Dermis microvascular lymphatic vessel endothelial cell (primary cell): ENCODE results near the gene FRMPD4. TPM values are rescaled to one million over a fixed set of nuclear protein-coding genes. Genes with fewer than 3 reads are reported as not detected.

Experiments
- DNase-seq, 2 donors: peaks; one replicate each; pipeline versions ENCODE4 v3.0.0 to v3.0.0-alpha.2; 2010; ENCODE audit warnings: low read depth in 2 of 2
- total RNA-seq: library from RNA; depleted of rRNA; stranded (reverse); fragments of >200 nt; gene quantifications from 2 replicates; pipeline ENCODE4 v1.2.1, GENCODE V29; 2014

FRMPD4 gene
- total RNA-seq, 1 donor from 2014 or later = not detected

GRCh38 chrX:12292996-12293765, 154.9 kb downstream of the FRMPD4 start:
- no peak for DNase-seq

GRCh38 chrX:12297353-12297752, 159.1 kb downstream of the FRMPD4 start:
- no peak for DNase-seq

- no peak for DNase-seq
These were observed 163.0 kb downstream of the FRMPD4 start for GRCh38 chrX:12301288-12301687.

- DNase-seq = no peak
These were observed 166.0 kb downstream of the FRMPD4 start for GRCh38 chrX:12304261-12304660.

- no peak for DNase-seq
These were observed 169.7 kb downstream of the FRMPD4 start for GRCh38 chrX:12307961-12308360.

GRCh38 chrX:12308420-12308819, 170.1 kb downstream of the FRMPD4 start:
- DNase-seq = no peak

- no peak for DNase-seq
These were observed 170.9 kb downstream of the FRMPD4 start for GRCh38 chrX:12309040-12309743.

GRCh38 chrX:12309744-12310076, 171.4 kb downstream of the FRMPD4 start:
- no peak for DNase-seq

- DNase-seq = no peak
These were observed 176.4 kb downstream of the FRMPD4 start for GRCh38 chrX:12314651-12315050.

- no peak for DNase-seq
These were observed 177.3 kb downstream of the FRMPD4 start for GRCh38 chrX:12315526-12315925.

GRCh38 chrX:12319003-12319519, 180.8 kb downstream of the FRMPD4 start:
- no peak for DNase-seq

GRCh38 chrX:12319992-12320391, 181.7 kb downstream of the FRMPD4 start:
- DNase-seq = no peak

- DNase-seq = no peak
These were observed 183.8 kb downstream of the FRMPD4 start for GRCh38 chrX:12322031-12322430.

GRCh38 chrX:12325171-12325570, 186.9 kb downstream of the FRMPD4 start:
- DNase-seq = no peak

GRCh38 chrX:12327836-12328235, 189.6 kb downstream of the FRMPD4 start:
- DNase-seq = no peak

- no peak for DNase-seq
These were observed 191.2 kb downstream of the FRMPD4 start for GRCh38 chrX:12329476-12329875.

GRCh38 chrX:12330841-12331240, 192.6 kb downstream of the FRMPD4 start:
- DNase-seq = no peak

- DNase-seq = no peak
These were observed 194.6 kb downstream of the FRMPD4 start for GRCh38 chrX:12332786-12333347.

GRCh38 chrX:12339921-12340320, 201.6 kb downstream of the FRMPD4 start:
- no peak for DNase-seq

- no peak for DNase-seq
These were observed 206.7 kb downstream of the FRMPD4 start for GRCh38 chrX:12344954-12345353.

GRCh38 chrX:12349201-12349600, 210.9 kb downstream of the FRMPD4 start:
- DNase-seq = no peak

- no peak for DNase-seq
These were observed 214.6 kb downstream of the FRMPD4 start for GRCh38 chrX:12352922-12353321.

- peak in 1 of 2 donors; percentile 38 for DNase-seq
These were observed 222.1 kb downstream of the FRMPD4 start for GRCh38 chrX:12360383-12360782.
